ENCODE measurements around the gene DEF6. TPM values are rescaled to one million over a fixed set of nuclear protein-coding genes. Genes with fewer than 3 reads are reported as not detected.

The DEF6 gene
- total and polyA plus RNA-seq, 2 of the 8 experiments (the other 6 are each of a cell fraction or from before 2014, with no cell fraction given): 3.3 to 4.1 TPM

DNA sequence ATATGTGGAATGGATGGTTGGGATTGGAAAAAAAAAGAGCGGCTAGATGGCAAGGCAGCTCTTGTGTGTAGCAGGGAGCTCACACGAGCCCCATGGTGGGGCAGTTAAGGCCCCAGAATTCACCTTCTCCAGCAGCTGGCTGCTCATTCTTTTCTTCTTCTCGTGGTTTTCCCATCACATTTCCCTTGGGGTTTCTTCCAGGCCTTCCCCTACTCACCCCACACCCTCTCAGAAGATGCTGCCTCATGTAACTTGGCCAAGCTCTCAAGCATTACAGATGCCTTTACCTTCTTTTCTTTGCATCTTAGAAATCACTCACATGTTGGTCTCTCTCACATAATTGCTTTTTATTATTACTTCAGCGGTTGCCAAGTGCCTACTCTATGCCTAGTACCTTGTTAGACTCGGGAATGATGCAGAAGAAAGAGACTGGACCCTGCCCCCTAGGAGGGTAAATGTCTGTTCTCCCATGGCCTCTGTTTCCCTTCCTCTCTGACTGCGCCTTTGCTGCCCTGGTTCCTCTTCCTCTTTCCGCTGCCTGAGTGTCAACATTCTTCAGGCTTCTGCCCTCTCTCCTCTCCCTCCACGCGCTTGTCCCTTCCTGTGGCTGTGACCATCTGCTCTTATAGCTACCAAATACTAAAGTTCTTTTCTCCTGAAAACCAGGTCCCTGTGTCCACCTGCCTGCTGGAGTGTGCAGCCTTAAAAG is 73.3 kb downstream of the DEF6 start:
- H3K27ac ChIP-seq (ENCODE audit: low read depth, low read length): no peak overlapping the region
- no peak overlapping the region for H3K4me2 ChIP-seq (ENCODE audit: insufficient read depth in 1 of 2, low read depth in 2 of 2, low read length in 2 of 2)
- H3K4me3 ChIP-seq (ENCODE audit: extremely low read depth in 1 of 4, insufficient read depth in 2 of 4, low read depth in 3 of 4, low read length in 4 of 4): no peak overlapping the region
- H4K8ac ChIP-seq (ENCODE audit: extremely low read depth, insufficient read depth, low read length): no peak overlapping the region
- H3K23ac ChIP-seq (ENCODE audit: insufficient read length): no peak overlapping the region
- no peak overlapping the region for H2BK15ac ChIP-seq (ENCODE audit: low read length)
- no peaks in the 10 kb centered on the region for H3K36me3 ChIP-seq (ENCODE audit: control insufficient read depth in 2 of 4, insufficient read depth in 4 of 4, low read length in 3 of 4)
- no peak overlapping the region for H4K5ac ChIP-seq (ENCODE audit: insufficient read length, low read depth, low read length)
- DNase-seq (ENCODE audit: low read depth in 1 of 2, low spot score in 2 of 2) (no peak), FAIRE-seq (no peak)
- no peaks in the 10 kb centered on the region for H3K27me3 ChIP-seq (replicated peaks in 1 of 4; ENCODE audit: control insufficient read depth in 3 of 4, extremely low read depth in 1 of 4, insufficient read depth in 3 of 4, low read length in 3 of 4)
- H2AFZ ChIP-seq (ENCODE audit: low read length): no peak overlapping the region
- H2BK120ac ChIP-seq (replicated peaks; ENCODE audit: low read depth, low read length): no peak overlapping the region
- 0 out of 4 replicates have a peak, but pooled peaks cover 0 to 3% of the 10 kb centered on the region in 2 experiments for H3K79me2 ChIP-seq (ENCODE audit: control insufficient read depth in 1 of 2, insufficient read depth in 2 of 2, low read length in 2 of 2)
- no peaks in the 10 kb centered on the region; the same call in 1 of the 2 replicates for H3K79me1 ChIP-seq (ENCODE audit: low read depth, low read length)
- no peak overlapping the region for H2BK20ac ChIP-seq (ENCODE audit: low read length)
- H3K4me1 ChIP-seq (replicated peaks in 1 of 4; ENCODE audit: control insufficient read depth in 3 of 4, insufficient read depth in 4 of 4, low read length in 3 of 4): no peaks in the 10 kb centered on the region; a peak in 1 of 7 replicates
- H3K9ac ChIP-seq (replicated peaks in 1 of 4; ENCODE audit: extremely low read depth in 1 of 4, low read depth in 3 of 4, low read length in 3 of 4): no peak overlapping the region
- no peak overlapping the region for H3K4ac ChIP-seq (replicated peaks; ENCODE audit: insufficient read length, low read depth, low read length)
- 77% methylated on average over 9 of the region's 9 CpGs; no CpG with 5 or more reads in 1 of the 2 experiments for WGBS, 2 experiments (ENCODE audit: extremely low coverage in 1 of 2, insufficient coverage in 1 of 2, insufficient read length in 1 of 2, insufficient replicate concordance in 2 of 2, low coverage in 1 of 2, low lambda C conversion rate in 2 of 2, missing lambda C conversion rate in 1 of 2)
- H2BK12ac ChIP-seq (ENCODE audit: low read depth, low read length): no peak overlapping the region
- H2AK5ac ChIP-seq (ENCODE audit: low read depth, low read length): no peak overlapping the region
- ChIA-PET CTCF (ENCODE audit: partially characterized antibody) (interaction anchor here (0.6 to 1.9 kb wide), 7 partner anchors 10 to 383 kb away, joined by 3 to 6 read pairs (median 4); no protein-coding TSS in a partner anchor), POLR2A (ENCODE audit: partially characterized antibody) (interaction anchor here (1.6 kb wide), 1 partner anchor 18 kb away, joined by 4 read pairs; no protein-coding TSS in a partner anchor)
- H3K18ac ChIP-seq (ENCODE audit: extremely low read depth, low read length): no peak overlapping the region
- H3K9me3 ChIP-seq (ENCODE audit: insufficient read depth in 2 of 2, low read depth in 1 of 2, low read length in 1 of 2): no peaks in the 10 kb centered on the region
- H2BK5ac ChIP-seq (ENCODE audit: low read depth, low read length): no peak overlapping the region
- no peak overlapping the region for H3K56ac ChIP-seq (replicated peaks; ENCODE audit: insufficient read length, low read depth, low read length)
- no peak overlapping the region for H4K91ac ChIP-seq (replicated peaks; ENCODE audit: insufficient read length, low read length)
- H4K20me1 ChIP-seq (replicated peaks in 1 of 2; ENCODE audit: control insufficient read depth in 1 of 2, insufficient read depth in 2 of 2, low read length in 2 of 2): no peaks in the 10 kb centered on the region
- no peaks in the 10 kb centered on the region for H3K23me2 ChIP-seq (ENCODE audit: low read depth, low read length)
- no peak overlapping the region for H3K14ac ChIP-seq (ENCODE audit: insufficient read length)
- TF ChIP-seq CBX8 (IDR thresholded peaks at IDR 0.05; ENCODE audit: borderline replicate concordance, low read depth, low read length) (no peak), HDAC2 (IDR thresholded peaks at IDR 0.05; ENCODE audit: borderline replicate concordance in 1 of 2, low read depth in 2 of 2, low read length in 2 of 2) (no peak), RAD21 (IDR thresholded peaks at IDR 0.05 in 1 of 2, conservative IDR thresholded peaks at IDR 0.05 in 1 of 2; ENCODE audit: low read depth in 2 of 2, low read length in 2 of 2) (no peak), POLR2A (IDR thresholded peaks at IDR 0.05; ENCODE audit: control extremely low read depth in 1 of 2, low read depth in 2 of 2, low read length in 2 of 2) (no peak), KDM5A (IDR thresholded peaks at IDR 0.05; ENCODE audit: low read length) (no peak), BRCA1 (IDR thresholded peaks at IDR 0.05; ENCODE audit: low read depth, low read length) (no peak), ZNF274 (IDR thresholded peaks at IDR 0.05; ENCODE audit: borderline replicate concordance, extremely low read depth, low read length) (no peak), EGR1 (IDR thresholded peaks at IDR 0.05; ENCODE audit: borderline replicate concordance, low read depth, low read length) (no peak), RNF2 (IDR thresholded peaks at IDR 0.05; ENCODE audit: borderline replicate concordance, low read depth, low read length, missing control alignments, poor library complexity, severe bottlenecking) (no peak), SIRT6 (IDR thresholded peaks at IDR 0.05; ENCODE audit: low read length) (no peak), POLR2AphosphoS5 (IDR thresholded peaks at IDR 0.05; ENCODE audit: low read depth, low read length) (no peak)
- TF ChIP-seq, protein P1, sequence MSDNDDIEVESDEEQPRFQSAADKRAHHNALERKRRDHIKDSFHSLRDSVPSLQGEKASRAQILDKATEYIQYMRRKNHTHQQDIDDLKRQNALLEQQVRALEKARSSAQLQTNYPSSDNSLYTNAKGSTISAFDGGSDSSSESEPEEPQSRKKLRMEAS (IDR thresholded peaks at IDR 0.05): no peak
